DMS153 treated with DMSO at 0.1 percent for 48 hours (cell line): Measurements from ENCODE around the gene HNRNPM.
"Not testable (repeated sequence)": the region's sequence is repeated elsewhere in the genome, so short reads cannot be mapped to it uniquely, and the experiment has no call there.

Experiments used
- DNase-seq: peaks from one replicate; lab custom pipeline; 2025; ENCODE audit not compliant: unreplicated experiment; lab: John Stamatoyannopoulos, UW

The HNRNPM gene, protein sequence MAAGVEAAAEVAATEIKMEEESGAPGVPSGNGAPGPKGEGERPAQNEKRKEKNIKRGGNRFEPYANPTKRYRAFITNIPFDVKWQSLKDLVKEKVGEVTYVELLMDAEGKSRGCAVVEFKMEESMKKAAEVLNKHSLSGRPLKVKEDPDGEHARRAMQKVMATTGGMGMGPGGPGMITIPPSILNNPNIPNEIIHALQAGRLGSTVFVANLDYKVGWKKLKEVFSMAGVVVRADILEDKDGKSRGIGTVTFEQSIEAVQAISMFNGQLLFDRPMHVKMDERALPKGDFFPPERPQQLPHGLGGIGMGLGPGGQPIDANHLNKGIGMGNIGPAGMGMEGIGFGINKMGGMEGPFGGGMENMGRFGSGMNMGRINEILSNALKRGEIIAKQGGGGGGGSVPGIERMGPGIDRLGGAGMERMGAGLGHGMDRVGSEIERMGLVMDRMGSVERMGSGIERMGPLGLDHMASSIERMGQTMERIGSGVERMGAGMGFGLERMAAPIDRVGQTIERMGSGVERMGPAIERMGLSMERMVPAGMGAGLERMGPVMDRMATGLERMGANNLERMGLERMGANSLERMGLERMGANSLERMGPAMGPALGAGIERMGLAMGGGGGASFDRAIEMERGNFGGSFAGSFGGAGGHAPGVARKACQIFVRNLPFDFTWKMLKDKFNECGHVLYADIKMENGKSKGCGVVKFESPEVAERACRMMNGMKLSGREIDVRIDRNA

DNA sequence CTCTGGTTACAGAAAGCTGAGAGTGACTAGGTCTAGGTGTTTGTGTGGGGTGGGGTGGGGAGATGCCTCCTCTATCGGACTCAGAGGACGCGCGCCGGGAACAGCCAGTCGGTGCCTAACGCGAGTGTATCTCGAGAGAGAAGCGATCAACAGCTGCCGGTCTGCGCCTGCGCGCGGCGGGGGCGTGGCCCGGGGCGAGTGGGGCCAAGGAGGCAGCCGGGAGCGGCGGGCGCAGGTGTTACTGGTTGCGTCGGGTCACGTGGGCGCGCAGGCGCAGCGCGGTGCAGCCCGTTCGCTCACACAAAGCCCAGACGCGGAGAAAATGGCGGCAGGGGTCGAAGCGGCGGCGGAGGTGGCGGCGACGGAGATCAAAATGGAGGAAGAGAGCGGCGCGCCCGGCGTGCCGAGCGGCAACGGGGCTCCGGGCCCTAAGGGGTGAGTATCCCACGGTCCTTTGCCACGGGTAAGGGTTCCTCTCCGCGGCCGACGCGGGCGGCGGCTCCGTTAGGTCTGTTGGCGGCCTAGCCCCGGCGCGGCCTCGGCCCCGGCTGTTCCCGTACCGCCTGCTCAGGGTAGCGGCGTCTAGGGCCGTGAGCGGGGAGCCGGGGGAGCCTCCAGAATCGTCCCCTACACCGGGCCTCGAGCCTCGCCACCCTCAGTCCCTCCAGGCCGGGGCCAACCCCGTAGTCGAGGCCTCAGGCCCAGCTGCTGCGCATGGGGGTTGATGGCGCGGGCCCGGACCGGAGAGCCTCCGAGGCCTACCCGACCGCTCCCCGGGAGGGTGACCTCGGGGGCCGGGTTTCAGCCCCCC is at the start of gene HNRNPM:
Gene HNRNPM (plus strand): TSS at position 299 of the 811 bp plus-strand sequence. CDS start 24 bp downstream, at position 323.
- DNase-seq: peak; percentile 92

DNA sequence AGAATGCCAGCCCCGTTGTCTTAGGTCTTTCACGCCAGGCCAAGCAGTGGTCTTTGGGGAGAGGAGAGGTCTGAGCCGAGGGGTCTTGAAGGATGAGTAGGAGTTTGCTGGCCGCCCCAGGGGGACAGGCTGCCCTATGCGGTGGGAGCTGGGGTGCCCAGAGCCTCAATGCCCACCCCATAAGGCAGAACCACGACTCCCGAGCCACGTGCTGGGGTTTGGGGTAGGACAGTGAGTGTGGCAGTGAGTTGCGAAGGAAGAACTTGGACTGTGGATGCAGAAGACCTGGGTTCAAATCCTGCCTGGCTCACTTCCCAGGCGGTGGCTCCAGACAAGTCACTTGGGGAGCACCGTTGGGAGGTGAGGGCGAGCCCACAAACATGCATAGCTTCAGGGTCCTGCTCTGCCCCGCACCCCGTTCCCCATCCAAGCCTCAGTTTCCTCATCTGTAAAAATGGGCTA is 49.1 kb upstream of the HNRNPM start:
- no peak for DNase-seq

DNA sequence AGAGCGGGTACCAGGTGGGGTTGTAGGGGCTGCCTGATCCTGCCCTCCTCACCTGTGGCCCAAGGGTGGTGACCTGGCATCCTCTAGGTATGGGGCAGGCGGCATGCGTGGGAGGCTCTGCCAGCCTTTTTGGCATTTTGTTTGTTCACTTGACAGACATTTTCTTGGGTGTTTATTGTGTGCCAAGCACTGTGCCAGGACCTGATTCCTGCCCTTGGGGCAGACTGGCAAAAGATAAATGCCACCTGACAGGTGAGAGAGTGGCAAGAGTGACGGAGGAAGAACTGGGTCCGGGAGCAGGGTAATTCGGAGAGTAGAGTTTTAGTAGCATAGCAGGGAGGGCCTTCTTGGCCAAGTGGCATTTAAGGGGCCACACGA is 48.6 kb upstream of the HNRNPM start:
- no peak for DNase-seq

DNA sequence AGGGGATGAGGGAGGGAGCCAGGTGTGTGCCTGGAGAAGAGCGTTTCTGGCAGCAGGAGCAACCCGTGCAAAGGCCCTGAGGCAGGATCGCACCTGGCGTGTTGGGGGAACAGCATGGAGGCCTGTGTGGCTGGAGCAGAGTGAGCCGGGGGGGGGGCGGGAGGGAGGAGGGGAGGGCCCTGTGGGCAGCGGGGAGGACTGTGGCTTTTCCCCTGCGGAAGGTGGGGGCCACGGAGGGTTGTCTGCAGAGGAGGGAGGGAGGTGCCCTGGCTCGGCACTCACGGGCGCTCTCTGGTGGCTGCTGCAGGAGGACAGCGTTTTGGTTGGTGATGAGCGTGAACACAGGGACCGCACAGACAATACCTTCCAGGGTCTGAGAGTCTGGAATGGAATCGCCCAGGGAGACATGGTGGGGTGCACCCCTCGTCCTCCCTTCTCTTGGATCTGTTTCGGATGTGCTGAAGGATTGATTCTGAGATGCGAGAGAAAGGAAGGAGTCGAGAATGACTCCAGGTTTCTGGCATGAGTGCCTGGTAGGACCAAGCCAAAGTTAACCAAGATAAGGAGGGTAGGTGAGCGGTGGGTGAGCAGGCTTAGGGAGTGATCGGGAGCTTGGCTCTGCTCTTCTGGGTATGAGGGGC is 48.1 kb upstream of the HNRNPM start:
- no peak for DNase-seq

DNA sequence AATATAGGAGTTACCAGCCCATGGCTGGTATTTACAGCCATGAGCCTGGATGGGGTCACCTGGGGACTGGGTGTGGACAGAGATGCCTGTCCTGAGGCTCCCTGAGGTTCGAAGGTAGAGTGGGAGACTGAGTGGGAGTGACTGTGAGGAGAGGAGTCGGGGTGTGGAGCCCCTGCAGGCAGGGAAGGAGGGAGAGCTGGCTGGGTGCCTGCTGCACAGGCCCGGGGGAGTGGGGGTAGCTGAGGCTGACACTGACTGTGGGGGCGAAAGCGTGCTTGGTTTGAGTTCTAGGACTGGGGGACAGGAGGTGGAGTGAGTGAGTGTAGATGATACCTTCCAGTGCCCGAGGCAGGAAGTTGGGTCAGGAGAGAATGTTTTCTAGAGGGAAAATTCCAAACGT is 47.5 kb upstream of the HNRNPM start:
- DNase-seq: no peak

DNA sequence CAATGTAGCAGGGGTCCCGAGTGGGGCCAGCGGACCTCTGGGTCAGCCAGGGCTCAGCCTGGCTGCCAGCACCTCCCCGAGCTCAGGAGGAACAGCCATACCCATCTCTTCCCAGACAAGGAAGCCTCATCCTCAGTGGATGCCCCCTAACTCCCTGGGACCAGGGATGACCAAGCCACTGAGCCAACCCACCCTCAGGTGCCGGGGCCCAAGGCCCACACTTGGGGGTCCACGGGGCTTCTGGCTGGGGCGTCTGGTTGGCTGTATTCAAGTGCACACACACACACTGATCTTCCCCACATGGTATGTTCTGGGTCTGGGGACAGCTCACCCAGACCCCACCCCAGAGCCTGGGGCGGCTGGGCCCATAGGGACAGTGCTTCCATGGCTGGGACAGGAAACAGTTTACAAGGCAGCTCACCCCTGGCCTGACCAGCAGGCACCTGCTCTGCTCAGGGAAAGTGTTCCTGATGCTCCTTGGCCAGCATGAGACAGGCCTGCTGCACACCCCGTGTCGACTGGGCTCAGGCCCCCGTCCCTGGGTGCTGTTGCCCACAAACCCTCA is 46.9 kb upstream of the HNRNPM start:
- DNase-seq: no peak

DNA sequence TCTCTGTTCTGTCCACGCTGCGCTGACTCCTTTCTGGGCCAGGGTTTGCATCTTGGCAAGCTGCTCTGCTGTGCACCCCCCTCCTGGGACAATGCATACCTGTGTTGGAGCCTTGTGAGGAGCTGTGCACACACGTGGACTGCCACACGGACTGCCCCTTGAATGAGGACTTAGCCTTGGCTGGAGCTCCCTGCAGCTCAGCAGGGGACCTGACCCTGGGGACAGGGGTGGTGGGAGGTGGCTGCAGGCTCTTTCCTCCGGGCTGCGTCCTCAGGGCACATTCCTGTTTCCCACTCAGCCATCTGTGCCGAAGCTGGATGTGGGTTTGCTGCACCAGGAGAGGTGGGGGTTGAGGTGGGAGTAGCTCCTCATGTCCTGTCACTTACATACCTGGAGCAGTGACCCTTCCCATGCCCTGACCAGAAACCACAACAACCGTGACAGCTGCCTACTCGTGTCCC is 46.4 kb upstream of the HNRNPM start:
- no peak for DNase-seq

DNA sequence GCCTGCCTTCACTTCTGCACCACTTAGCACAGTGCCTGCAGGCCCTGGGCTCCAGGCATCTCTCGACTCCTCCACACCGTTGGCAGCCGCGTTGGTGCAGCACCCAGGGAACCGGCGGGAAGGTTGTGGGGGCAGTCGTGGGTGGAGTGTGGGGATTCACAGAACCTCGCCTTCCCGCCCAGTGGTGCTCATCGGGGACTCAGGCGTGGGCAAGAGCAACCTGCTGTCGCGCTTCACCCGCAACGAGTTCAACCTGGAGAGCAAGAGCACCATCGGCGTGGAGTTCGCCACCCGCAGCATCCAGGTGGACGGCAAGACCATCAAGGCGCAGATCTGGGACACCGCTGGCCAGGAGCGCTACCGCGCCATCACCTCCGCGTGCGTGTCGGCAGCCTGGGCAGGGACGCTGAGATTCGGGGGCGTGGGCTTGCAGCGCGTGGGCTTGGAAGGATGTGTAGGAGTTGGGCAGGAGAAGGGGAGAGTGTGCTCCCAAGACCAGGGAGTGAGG is 45.0 kb upstream of the HNRNPM start:
- no peak for DNase-seq

DNA sequence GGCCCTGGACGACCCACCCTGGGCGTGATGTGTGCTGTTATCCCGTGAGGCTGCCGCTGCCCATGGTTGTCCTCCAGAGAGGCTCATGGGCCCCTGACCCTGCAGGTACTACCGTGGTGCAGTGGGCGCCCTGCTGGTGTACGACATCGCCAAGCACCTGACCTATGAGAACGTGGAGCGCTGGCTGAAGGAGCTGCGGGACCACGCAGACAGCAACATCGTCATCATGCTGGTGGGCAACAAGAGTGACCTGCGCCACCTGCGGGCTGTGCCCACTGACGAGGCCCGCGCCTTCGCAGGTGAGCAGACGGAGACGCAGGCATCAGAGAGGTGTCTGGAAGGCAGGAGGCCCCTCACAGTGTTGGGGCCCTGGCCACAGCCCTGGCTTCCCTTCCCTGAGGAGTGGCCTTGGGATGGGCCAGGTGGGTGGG is 42.8 kb upstream of the HNRNPM start:
- no peak for DNase-seq

DNA sequence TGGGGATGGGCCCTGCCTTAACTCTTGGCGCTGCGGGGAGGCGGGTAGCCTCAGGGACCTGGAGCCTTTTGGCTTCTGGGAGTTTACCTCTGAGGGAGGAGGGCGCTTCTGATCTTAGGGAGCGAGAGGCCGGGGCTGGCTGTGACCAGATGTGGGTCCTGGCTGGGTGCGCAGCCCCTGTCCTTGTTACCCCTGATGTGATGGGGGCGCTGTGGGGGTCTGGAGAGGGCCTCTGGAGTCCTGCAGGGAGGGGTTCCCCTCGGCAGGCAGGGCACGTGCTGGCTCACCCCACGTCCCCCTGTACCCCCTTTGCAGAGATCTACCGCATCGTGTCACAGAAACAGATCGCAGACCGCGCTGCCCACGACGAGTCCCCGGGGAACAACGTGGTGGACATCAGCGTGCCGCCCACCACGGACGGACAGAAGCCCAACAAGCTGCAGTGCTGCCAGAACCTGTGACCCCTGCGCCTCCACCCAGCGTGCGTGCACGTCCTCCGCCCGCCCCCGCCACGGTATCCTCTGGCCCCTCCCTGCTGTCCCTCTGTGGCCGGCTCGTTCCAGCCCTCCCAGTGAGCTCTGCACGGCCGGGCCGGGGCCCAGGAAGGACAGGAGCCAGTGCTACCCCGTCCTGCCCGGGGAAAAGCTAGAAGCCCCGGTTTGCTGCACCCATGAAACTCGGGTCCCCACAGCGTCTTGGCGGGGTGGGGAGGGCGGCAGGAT is 41.5 kb upstream of the HNRNPM start:
- no peak for DNase-seq

DNA sequence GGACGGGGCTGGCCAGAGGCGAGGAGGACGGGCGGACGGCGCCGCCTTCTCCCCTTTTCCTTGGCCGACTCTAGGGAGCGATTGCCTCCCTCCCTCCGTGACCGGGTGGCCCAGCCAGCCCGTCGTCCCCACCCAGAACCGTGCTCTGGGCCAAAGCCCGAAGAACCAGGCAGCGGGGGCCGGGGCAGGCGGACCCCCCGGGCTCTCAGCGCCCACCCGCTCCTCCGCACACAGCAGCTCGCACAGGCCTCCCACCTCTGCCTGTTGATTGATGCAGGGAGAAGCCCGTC is 41.0 kb upstream of the HNRNPM start:
- DNase-seq: no peak

DNA sequence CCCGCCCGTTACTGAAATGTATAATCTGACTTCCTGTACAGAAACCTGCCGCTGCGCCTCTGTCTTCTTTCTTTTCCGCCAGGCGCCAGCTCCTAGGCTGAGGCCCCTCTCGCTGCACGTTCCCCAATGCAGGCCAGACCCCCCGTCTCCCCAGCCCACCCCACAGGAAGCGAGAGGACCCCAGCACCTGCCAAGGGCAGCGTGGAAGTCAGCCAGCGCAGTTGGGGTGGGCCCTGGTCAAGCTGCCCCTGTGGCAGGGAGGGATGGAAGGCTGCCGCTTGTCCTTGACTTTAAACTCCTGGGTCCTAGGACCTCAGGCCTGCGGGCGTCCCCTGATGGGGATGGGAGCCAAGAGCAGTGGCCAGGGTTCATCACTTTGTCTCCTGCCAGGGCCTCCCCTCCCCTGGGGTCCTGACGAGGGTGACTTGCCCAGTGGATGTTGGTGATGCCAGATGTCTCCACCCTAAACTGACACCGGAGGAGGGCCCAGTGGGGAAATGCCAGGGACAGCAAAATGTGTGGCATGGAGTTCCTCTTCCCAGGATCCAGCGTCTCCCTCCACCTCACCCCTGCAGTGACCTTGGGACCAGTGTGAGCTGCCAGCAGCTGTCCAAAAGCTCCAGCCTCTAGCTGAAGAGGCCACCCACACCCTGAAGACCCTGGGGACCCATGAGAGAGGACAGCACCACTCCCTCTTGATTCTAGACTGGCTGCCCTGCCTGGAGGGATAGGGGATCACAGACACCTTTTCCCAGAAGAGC is 40.2 kb upstream of the HNRNPM start:
- no peak for DNase-seq

DNA sequence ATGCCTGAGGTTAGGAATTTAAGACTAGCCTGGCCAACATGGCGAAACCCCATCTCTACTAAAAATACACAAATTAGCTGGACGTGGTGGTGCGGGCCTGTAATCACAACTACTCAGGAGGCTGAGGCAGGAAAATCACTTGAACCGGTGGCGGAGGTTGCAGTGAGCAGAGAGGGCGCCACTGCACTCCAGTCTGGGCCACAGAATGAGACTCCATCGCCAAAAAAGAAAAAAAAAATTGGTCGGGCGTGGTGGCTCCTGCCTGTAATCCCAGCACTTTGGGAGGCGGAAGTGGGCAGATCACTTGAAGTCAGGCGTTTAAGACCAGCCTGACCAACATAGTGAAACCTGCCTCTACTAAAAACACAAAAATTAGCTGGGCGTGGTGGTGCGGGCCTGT is 34.1 kb upstream of the HNRNPM start:
- DNase-seq: not testable (repeated sequence)

DNA sequence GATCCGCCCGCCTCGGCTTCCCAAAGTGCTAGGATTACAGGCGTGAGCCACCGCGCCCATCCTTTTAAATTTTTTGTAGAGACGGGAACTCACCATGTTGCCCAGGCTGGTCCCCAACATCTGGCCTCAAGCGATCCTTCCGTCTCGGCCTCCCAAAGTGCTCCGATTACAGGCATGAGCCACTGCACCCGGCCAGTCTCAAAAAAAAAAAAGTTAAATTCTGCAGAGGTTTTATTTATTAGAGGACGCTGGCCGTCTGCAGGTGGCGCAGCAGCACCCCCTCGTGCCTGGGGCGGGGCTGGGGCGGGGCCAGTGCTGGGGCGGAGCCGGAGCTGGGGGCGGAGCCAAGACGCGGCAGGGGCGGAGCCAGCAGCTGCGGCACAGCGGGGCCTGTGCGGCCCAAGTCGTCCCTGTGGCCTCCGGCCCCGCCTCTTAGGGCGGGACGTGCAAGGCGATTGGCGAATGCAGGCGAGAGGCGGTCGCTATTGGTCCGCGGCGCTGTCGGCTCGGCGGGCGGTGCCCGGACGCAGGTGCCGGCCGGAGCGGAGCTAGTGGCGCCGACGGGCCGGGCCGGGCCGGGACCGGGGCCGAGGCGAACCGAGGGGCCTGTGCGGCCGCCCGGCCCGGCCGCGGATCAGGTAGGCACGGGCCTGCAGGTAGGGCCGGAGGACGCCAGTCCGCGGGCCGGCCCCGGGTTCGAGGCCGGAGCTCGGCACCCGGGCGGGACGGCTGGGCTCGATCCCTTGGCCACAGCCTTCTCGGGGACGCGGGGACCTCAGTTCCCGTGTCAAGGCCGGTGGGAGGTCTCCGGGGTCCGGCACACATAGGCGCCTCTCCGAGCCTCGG is 31.8 kb upstream of the HNRNPM start, which contains the start of gene MARCHF2:
Gene MARCHF2 (plus strand): TSS at position 523 of the 846 bp plus-strand sequence. CDS start 8,536 bp downstream, outside the sequence.
- DNase-seq: peak; percentile 82

DNA sequence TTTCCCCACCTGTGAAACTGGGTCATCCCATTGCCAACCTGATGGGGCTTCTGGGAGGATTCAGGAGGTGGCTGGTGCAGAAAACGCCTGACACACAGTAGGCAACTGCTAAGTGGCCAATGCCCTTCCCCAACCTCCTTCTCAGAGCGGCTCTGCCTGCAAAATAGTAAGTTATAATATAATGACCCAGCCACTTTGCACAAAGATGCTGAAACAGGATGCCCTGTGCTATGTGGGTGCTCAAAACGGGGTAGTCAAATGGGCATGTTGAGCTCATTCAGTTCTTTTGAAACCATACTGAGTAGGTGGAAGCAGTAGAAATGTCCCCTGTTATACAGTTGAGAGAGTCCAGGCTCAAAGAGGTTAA is 31.2 kb upstream of the HNRNPM start:
- no peak for DNase-seq

DNA sequence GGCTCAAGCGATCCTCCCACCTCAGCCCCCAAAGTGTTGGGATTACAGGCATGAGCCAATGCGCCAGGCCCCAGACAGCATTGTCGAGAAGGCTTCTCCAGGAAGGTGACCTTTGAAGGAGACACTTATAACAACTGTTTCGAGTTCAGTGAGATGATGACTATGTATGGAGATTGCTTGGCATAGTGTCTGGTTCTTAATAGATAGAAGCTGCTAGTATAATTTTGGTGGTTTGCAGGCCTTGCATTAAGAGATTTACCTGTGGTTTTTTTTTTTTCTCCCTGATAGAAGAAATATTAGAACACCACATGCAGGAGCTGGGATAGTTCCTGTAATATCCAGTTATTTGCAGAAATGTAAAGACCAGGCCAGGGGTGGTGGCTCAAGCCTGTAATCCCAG is 28.0 kb upstream of the HNRNPM start:
- DNase-seq: no peak

DNA sequence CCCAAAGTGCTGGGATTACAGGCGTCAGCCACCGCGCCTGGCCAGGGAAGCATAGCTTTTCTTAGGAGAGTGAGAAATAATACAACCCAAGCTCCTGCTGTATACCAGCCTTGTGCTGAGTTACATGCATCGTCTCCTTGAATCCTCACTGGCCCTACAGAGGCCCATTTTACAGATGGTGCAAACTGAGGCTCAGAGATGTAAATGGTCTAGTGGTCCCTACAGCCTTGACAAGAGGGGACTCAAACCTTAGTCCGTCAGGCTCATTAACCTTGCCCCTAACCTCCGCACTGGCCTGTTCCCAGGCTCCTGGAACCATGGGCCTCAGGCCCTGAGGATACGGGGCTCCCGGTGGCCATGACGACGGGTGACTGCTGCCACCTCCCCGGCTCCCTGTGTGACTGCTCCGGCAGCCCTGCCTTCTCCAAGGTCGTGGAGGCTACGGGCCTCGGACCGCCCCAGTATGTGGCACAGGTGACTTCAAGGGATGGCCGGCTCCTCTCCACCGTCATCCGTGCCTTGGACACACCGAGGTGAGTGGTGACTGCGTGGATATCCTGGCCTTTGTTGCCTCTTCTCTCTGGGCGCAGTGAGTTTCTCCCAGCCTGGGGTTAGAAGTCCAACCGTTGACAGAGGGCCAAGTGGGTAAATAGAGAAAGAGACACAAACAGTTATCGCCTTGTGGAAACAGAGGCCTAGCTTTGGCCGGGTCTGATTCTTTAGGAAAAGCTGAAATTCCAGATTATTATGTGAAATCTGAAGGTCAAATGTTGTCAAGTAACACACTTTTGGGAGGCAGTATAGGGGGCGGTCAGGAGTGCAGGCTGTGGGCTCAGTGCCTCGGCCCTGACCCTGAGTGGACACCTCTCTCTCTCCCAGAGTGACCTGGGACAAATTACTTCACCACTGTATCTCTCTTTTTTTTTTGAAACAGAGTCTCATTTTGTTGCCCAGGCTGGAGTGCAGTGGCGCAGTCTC is 23.0 kb upstream of the HNRNPM start:
- no peak for DNase-seq
